Glutamatergic neuron (in vitro differentiated cells): ENCODE results near the gene PTGIS. TPM values are rescaled to one million over a fixed set of nuclear protein-coding genes. Genes with fewer than 3 reads are reported as not detected.
"Not testable (repeated sequence)": the region's sequence is repeated elsewhere in the genome, so short reads cannot be mapped to it uniquely, and the experiment has no call there.

ENCODE experiments used
- DNase-seq: peaks from one replicate; pipeline ENCODE4 v3.0.0; 2022
- H3K27ac Mint-ChIP-seq: one replicate; pipeline ENCODE4 v1.8.0; 2020; ENCODE audit warnings: mild to moderate bottlenecking, mixed read lengths, inconsistent platforms; ENCODE audit not compliant: unreplicated experiment
- H3K27me3 Mint-ChIP-seq: one replicate; pipeline ENCODE4 v1.8.0; 2020; ENCODE audit warnings: mild to moderate bottlenecking, moderate library complexity, mixed read lengths, inconsistent platforms; ENCODE audit not compliant: unreplicated experiment
- H3K36me3 Mint-ChIP-seq: one replicate; pipeline ENCODE4 v1.8.0; 2020; ENCODE audit warnings: mild to moderate bottlenecking, mixed read lengths, inconsistent platforms; ENCODE audit not compliant: unreplicated experiment
- H3K4me1 Mint-ChIP-seq: one replicate; pipeline ENCODE4 v1.8.0; 2020; ENCODE audit warnings: mild to moderate bottlenecking, low read depth, mixed read lengths, inconsistent platforms; ENCODE audit not compliant: unreplicated experiment
- H3K4me3 Mint-ChIP-seq: one replicate; pipeline ENCODE4 v1.8.0; 2020; ENCODE audit warnings: mild to moderate bottlenecking, mixed read lengths, inconsistent platforms; ENCODE audit not compliant: unreplicated experiment
- H3K9me3 Mint-ChIP-seq: one replicate; pipeline ENCODE4 v1.8.0; 2020; ENCODE audit warnings: mild to moderate bottlenecking, moderate library complexity, mixed read lengths, inconsistent platforms; ENCODE audit not compliant: unreplicated experiment
- CTCF ChIP-seq: fragments of 200-600 bp; sonication (generic); IDR thresholded peaks from one replicate; pipeline ENCODE4 v1.5.0; 2021; ENCODE audit not compliant: partially characterized antibody, unreplicated experiment
- long read RNA-seq: library from polyadenylated mRNA; unstranded; transcript quantifications from one replicate; pipeline ENCODE4 v2.0.0, GENCODE V29; 2020; ENCODE audit not compliant: unreplicated experiment
- total RNA-seq: library from RNA; stranded (reverse); fragmentation: NEBNext Ultra II Directional; extraction: Animal tissue kit (Norgen Biotek cat#: 25700); gene quantifications from one replicate; pipeline ENCODE4 v1.2.1, GENCODE V29; 2021; ENCODE audit not compliant: unreplicated experiment

The PTGIS gene
- total RNA-seq, result 0.12 TPM
- long read RNA-seq, result 0 reads

GRCh38 chr20:49567421-49568277, at the start of gene PTGIS:
Gene PTGIS (minus strand): TSS chr20:49568137. CDS start chr20:49568116, 21 bp downstream.
- Mint-ChIP-seq H3K4me3 (peak within 1 kb of the TSS; percentile 63), H3K36me3 (no peaks in the 10 kb centered on the region), H3K27me3 (peaks cover 15% of the 10 kb centered on the region), H3K9me3 (peaks cover 6% of the 10 kb centered on the region), H3K27ac (no peak within 1 kb of the TSS), H3K4me1 (no peaks in the 10 kb centered on the region)
- no peak for TF ChIP-seq CTCF
- DNase-seq, result peak; percentile 71

GRCh38 chr20:49617394-49617793, 49.5 kb upstream of the PTGIS start:
- H3K4me3 Mint-ChIP-seq, H3K27ac Mint-ChIP-seq, H3K9me3 Mint-ChIP-seq, H3K4me1 Mint-ChIP-seq, H3K36me3 Mint-ChIP-seq, H3K27me3 Mint-ChIP-seq: not testable (repeated sequence)
- peak; percentile 56 for DNase-seq

- no peak for DNase-seq
- H3K27me3 Mint-ChIP-seq, result peaks cover 7% of the 10 kb centered on the region
- H3K36me3 Mint-ChIP-seq, result peaks cover 2% of the 10 kb centered on the region
- no peak overlapping the region for H3K4me3 Mint-ChIP-seq
- peaks cover 5% of the 10 kb centered on the region for H3K9me3 Mint-ChIP-seq
- H3K4me1 Mint-ChIP-seq, result no peaks in the 10 kb centered on the region
- TF ChIP-seq CTCF, result no peak
- H3K27ac Mint-ChIP-seq, result no peak overlapping the region
Observed at GRCh38 chr20:49616154-49617007, 48.4 kb upstream of the PTGIS start.

GRCh38 chr20:49615401-49616153, 47.6 kb upstream of the PTGIS start:
- TF ChIP-seq CTCF, result no peak
- no peak overlapping the region for H3K27ac Mint-ChIP-seq
- no peaks in the 10 kb centered on the region for H3K36me3 Mint-ChIP-seq
- H3K4me1 Mint-ChIP-seq, result peaks cover 2% of the 10 kb centered on the region
- no peak for DNase-seq
- H3K9me3 Mint-ChIP-seq, result peaks cover 4% of the 10 kb centered on the region
- H3K27me3 Mint-ChIP-seq, result peaks cover 5% of the 10 kb centered on the region
- no peak overlapping the region for H3K4me3 Mint-ChIP-seq

- not testable (repeated sequence) for H3K4me3 Mint-ChIP-seq, DNase-seq, H3K4me1 Mint-ChIP-seq, H3K9me3 Mint-ChIP-seq, H3K36me3 Mint-ChIP-seq, H3K27me3 Mint-ChIP-seq, H3K27ac Mint-ChIP-seq
Observed at GRCh38 chr20:49615051-49615400, 47.1 kb upstream of the PTGIS start.
